HG03097 (cell line): Measurements from ENCODE around the gene ANKRD2.
"Not testable (repeated sequence)": the region's sequence is repeated elsewhere in the genome, so short reads cannot be mapped to it uniquely, and the experiment has no call there.

ENCODE experiments used
- ATAC-seq: cut with Tn5 transposase; IDR thresholded peaks from one replicate; pipeline ENCODE4 v1.9.1; 2021; ENCODE audit not compliant: unreplicated experiment, low FRiP score

ANKRD2 gene

GRCh38 chr10:97572214-97572989 is at the start of gene ANKRD2:
ANKRD2 (plus strand) TSS chr10:97572779; CDS start chr10:97572789, 10 bp downstream.
- ATAC-seq: no peak

GRCh38 chr10:97522937-97523336 is 49.6 kb upstream of the ANKRD2 start:
- no peak for ATAC-seq

GRCh38 chr10:97525086-97525485 is 47.5 kb upstream of the ANKRD2 start:
- ATAC-seq: no peak

GRCh38 chr10:97525683-97526110 is 46.9 kb upstream of the ANKRD2 start:
- no peak for ATAC-seq

- ATAC-seq: not testable (repeated sequence)
Measured at GRCh38 chr10:97528876-97529275, 43.7 kb upstream of the ANKRD2 start.

GRCh38 chr10:97529685-97530465 is 42.7 kb upstream of the ANKRD2 start:
- ATAC-seq: no peak

GRCh38 chr10:97531401-97531986 is 41.1 kb upstream of the ANKRD2 start:
- ATAC-seq: no peak

- ATAC-seq: no peak
Measured at GRCh38 chr10:97532935-97533671, 39.5 kb upstream of the ANKRD2 start.

- no peak for ATAC-seq
Measured at GRCh38 chr10:97533888-97534287, 38.7 kb upstream of the ANKRD2 start.

GRCh38 chr10:97534746-97535367 is 37.7 kb upstream of the ANKRD2 start:
- ATAC-seq: no peak

GRCh38 chr10:97537186-97537869 is 35.3 kb upstream of the ANKRD2 start:
- no peak for ATAC-seq

- no peak for ATAC-seq
Measured at GRCh38 chr10:97538411-97538810, 34.2 kb upstream of the ANKRD2 start.

GRCh38 chr10:97538839-97539238 is 33.7 kb upstream of the ANKRD2 start:
- ATAC-seq: no peak

- no peak for ATAC-seq
Measured at GRCh38 chr10:97539523-97540200, 32.9 kb upstream of the ANKRD2 start.

GRCh38 chr10:97540669-97541500 is 31.7 kb upstream of the ANKRD2 start:
- no peak for ATAC-seq

- no peak for ATAC-seq
Measured at GRCh38 chr10:97542169-97543024, 30.2 kb upstream of the ANKRD2 start.

GRCh38 chr10:97543025-97543546 is 29.5 kb upstream of the ANKRD2 start:
- no peak for ATAC-seq
